Activated CD8-positive, alpha-beta memory T cell treated with anti-CD3 and anti-CD28 coated beads for 48 hours (primary cell): ENCODE data around the gene ETS1.

Experiments
- DNase-seq, 3 experiments: peaks; one replicate each; pipeline ENCODE4 v3.0.0-alpha.2; 2020; ENCODE audit warnings: low read depth in 2 of 3, low spot score in 2 of 3

The ETS1 gene

DNA sequence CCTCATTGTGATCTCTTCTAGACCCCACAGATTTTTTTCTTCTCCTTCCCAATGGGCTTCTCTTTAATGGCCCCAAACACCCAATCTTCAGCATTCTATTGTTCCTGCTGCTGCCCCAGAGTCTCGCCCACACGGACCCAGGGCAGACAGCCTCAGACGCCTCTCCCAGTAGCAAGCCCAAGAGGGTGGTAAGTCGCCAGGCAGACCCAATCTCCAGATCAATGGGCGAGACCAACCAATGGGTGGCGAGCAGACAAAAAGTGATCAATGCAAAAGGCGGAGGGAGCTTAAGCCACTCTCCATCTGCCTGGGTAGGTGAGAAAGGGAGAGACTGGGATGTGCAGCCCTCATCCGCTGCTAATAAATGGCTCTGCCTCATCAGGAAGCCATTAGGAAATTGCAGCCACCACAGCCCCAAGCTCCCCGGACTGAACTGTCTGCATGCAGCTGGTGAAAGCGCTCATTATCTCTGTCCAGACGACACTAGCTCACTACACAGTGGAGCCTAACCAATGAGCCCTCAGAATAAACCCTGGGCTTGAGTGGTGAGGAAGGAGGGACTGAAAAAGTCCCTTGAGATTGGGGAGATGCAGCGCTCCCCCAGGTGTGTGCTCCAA is 81.8 kb downstream of the ETS1 start:
- DNase-seq: no peak

DNA sequence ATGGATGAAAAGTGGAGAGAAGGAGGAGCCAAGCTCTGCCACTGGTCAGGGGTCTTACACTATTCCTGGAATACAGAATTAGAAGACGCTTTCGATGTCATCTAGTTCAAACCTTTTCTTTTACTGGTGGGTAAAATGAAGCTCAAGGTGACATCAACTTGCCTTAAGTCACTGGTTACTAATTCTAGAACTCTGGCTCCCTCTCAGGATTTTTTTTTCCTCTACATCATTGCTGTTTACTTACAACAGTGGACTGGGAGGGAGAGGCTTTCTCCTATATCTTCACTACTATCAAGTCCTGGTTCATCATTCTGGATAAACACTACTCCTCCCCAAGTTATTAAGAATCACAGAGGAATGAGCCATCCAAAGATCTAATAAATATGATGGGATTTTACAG is 82.9 kb downstream of the ETS1 start:
- no peak for DNase-seq

DNA sequence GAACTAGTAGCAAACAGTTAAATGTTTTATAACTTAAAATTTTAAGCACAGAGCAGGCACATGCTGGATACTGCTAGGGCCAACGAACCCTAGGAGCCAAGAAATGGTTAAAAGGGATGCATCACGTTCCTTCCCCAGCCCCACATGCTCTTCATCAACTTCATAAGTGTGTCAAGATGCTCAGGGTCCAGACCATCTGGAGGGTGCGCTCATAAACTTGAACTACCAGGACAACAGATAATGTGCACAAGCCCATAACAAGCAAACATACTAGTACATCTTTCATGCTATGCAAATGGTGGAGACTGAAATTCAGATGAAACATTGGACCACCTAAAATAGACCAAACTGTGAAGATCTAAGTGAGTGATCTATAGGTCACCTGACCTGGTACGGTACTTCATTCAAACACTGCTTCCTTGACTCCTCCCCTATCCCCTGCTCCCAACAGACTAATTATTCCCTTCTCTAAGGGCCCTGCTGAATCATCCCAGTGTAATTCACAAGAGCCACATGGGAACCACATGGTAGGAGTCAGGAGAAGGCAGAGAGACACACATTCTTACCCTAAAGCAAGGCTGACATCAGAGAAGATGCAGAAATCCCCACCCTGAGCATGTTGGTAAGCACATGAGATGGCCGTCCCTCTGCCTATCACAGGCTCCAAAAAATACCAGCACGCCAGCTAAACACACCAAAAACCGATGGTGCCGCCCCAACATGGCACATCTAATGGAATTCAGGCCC is 83.9 kb downstream of the ETS1 start:
- DNase-seq: no peak

DNA sequence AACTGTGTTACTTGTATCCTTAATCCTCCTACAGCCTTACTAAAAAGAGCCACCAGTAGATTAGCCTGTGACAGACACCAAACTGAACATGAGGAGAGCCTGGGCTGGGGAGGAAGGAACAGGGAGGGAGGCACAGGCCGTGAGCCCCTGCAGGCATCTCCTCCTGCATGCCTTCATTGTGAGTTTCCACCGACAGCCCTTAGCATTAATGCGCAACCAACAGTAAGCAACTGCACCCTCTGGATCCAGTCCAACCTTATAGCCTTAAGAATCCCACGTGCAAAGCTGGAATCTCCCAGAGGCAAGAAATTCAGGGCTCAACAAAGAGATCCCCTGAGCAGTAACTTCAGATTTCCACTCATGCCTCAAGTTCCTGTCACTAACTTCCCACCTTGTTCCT is 84.6 kb downstream of the ETS1 start:
- no peak for DNase-seq

DNA sequence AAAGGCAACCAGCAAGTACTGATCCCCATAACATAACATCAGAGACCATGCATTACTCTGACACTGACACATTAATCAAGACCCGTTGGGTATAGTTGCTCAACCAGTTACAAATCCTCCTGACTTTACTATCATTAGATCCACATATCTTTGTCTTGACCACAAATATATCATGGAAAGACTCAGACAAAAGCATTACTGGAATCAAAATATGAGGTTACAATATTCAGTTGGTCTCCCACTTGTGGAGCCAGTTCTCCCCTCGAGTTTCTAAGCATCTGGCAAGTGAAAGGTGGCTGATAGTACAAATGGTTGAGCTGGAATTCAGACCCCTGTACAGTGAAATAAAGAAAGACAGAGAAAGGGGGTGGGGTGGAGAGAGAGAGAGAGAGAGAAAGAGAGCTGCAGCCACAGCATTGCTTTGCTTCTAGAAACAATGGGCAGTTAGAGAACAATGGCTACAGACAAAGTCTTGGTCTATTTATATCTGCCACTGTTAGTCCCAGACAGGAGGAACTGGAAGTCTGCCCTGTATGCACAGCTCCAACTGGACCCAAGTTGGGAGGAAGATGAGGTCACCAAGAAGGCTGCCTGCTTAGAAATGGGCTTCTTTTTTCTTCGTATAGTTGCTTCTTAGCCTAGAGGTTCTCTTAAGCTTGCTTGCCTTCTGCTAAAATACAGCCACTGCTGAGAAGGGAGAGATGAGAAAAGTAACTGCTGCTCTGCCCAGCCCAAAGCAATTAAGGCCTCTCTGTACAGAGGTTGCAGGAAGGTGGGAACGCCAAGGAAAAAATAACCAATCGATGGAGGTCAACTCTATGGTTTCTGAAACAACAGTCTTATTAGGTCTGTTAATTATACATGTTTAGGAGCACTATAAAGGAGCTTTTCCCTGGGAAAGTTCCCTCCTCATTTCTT is 85.5 kb downstream of the ETS1 start:
- DNase-seq: no peak

DNA sequence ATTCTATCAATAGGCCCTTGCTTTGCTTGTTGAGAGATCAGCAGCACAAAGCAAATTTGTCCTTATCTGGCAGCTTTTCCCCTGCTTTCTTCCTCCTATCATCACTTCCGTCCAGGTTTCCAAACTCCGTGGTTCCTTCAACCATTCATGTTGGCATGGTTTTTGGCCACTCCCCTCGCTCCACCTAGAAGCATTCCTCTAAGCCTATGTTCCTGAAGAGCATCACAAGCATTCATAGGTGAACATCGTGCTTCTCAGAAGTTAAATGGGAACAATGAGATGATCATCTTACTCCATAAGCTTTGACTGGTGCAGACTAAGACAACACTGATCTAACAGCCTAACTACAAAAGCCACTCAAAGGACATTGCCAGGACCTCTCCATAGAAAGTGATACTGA is 86.3 kb downstream of the ETS1 start:
- DNase-seq: no peak

DNA sequence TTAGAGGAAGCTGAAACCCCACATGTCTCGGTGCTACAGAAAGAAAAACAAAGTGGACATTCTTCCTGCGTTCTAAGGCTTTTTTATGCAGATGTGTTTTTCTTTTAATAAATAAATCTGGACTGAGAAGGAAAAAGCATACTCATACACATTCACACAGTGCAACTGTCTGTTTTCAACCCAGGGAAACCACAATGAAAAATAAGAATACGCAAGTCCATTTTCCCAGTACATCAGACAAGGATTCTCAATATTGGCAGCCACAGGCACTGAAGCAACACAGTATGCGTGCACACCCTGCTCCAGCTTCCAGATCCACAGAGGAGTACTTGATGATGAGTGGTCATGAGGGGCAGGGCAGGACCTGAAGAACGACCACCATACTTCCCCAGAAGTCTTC is 86.9 kb downstream of the ETS1 start:
- no peak for DNase-seq

DNA sequence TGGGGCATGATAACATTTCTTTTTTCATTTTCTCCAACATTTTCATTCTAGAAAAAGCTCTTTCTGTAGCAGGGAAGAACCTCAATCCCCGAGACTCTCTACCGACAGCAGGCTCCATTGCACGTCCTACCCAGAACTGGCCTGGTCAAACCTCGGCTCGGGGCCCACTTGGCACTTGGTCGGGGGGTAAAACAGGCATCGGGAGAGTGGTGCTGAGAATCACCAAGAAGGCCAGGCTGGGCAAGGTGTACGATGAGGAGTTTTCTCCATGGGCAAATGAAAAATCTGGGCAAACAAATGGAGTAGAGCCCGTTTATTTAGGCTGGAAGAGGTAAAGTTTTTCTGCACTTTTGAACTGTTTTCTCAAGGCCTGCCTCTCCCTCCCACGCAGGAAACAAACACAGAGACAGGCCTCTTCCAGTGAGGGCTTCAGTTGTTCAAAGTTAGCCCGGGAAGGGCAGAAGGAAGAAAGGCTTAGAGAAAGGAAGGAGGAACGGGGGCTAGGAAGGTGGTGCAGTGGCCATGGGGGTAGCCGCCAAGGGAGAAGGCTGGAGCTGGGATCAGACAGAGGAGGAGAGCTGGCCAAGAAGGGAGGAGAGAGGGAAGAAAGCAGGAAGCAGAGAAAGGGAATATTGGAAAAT is 87.6 kb downstream of the ETS1 start:
- DNase-seq: no peak

DNA sequence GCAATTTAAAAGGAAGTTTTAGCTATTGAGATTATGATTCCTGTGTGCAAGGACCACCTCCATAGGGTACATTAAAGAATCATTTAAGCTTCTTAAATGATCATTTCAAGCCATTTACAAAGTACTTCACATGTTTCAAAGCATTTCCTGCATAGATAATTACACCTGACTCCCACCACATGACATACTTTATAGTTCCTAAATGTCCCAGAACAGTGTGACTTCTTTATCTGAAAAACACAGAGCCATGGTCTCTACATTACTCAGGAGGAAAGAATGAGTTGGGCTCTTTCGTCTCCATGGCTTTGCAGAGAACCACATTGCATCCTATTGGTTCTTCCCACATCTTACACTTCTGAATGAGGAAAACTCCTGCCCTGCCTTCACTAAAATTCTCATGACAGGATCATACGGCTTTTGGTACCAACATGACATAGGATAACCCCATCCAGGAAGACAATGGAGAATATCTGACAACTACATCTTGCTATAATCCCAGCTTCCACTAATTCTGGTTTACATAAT is 88.6 kb downstream of the ETS1 start:
- no peak for DNase-seq

DNA sequence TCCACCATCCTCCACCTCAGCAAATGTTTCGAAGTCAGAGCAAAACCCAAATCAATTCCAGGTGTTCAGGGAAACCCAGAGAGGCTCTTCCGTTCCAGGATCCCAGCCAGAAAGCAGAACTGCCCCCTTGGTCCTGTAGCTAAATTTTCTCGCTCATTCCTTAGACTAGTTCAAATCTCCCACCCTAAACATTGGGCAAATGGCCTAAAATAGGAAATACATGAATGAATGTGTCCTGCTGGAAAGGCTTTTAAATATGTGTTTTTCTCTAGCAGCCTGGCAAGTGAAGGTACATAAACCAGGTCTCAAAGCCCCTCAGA is 89.6 kb downstream of the ETS1 start:
- DNase-seq: no peak

DNA sequence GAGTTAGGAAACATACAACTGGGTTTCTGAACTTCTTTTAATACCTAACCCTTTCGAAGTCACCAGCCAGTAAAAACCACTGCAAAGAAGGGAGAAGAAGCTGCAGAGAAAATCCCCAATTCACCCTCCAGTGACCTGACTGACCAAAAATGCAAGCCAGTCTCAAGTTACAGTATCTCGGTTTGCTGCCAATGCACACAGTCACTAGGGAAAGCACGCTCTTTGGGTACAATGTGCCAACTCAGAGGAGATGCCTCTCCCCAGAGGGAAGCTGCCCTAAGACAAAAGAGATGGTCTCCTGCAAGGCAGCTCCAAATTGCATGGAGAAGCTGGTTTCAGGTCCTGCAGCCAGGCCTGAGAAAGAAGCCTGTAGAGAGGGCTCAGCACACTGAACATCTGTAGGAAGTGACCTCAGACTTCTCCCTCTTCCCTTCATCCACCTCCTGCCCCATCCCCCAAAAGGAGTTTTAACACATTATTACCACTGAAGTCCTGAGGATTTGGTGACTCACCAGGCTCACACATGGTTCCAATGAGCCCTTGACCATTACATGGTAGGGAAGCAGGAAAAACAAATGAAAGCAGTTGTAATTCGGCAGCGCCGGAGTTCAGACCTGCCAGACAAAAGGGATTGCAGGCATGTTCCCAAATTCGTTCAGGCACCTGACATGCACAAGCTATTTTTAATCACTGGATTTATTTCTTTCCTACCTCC is 90.1 kb downstream of the ETS1 start:
- DNase-seq: no peak

DNA sequence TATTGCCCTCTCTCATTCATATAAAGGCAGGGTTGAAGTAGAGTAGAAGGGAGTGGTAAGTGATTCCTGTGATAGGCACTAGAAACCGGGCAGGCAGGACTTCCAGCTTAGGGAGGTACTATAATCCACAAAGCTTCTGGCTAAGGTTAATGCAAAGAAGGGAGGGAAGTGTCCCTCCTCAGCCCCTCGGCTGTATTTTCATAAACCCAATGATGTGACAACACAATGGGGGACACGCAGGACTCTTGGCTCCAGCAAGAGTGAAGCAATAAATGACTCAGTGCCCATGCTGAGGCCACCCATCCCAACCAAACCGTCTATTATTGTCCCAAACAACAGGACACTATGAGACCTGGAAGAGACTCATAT is 90.7 kb downstream of the ETS1 start:
- no peak for DNase-seq

DNA sequence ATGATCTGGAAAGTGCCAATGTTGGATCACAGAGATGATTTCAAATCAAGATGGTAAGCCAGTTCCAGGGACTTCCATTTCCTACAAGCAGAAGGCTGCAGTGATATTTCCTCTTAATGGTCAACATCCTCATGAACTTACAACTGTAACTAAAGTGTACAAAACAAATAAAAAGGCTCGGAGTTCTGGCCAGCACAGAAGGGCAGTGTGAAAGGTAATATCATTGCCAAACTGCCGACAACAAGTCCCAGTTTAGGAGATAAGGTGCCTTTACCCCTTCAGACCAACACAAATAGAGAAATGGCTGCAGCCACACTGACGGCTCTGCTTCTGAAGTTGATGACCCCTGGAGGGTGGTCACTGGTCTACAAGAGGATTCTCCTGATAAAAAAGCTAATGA is 91.1 kb downstream of the ETS1 start:
- no peak for DNase-seq

DNA sequence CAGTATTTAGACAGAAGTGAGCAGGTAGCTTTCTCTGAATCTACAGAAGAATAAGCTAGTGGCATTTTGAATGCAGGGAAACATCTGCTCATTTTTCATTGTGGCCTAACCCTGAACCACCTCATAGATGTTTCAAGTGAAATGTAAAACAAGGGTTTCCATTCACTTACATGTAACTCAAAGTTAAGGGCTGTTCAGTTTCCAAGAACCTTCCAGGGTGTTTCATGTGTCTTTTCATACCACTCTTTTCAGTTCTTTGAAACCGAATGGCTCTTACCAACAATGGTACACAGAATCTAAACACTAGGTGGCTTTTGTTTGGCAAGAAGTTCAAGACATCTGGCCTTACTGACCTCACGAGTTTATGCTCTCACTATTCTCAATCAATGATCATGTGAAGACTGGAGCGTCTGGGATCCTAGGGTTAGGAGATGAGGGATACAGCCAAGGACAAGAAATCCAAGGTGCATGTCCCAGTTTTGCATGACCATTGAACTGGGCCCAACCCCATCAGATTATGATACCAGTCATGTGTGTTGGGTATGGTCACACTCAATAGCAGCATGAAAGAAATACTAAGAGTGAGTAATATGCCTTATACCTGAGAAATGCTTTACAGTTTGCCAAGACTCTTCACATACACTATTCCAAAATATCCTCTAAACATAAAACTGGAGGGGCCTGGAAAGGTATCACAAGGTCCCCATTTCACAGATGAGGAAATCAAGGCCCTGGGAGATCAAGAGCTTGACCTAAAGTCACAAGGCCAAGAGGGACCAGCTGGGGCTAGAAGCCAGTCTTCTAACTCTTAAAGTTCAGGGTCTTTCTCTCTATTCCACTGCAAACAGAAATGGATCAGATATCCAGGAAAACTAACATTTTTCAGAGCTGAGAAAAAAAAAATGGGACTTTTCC is 92.7 kb downstream of the ETS1 start:
- no peak for DNase-seq

DNA sequence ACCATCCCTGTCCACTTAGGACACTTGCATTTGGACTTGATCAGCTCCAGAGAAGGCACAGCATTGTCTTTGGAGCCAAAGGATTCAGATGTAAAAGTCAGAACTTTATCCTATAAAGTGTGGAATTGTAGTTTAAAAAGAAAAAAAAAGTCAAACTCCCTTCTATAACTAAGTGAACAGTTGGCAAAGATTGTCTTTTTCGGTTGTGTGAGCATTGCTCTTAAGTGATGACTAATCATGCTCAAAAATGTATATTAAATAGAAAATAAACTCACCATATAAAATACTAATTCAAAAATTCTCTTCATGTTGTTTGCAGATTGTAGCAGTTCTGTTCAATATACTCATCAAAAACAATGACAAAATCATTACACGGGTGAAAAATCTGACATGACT is 93.8 kb downstream of the ETS1 start:
- DNase-seq: no peak

DNA sequence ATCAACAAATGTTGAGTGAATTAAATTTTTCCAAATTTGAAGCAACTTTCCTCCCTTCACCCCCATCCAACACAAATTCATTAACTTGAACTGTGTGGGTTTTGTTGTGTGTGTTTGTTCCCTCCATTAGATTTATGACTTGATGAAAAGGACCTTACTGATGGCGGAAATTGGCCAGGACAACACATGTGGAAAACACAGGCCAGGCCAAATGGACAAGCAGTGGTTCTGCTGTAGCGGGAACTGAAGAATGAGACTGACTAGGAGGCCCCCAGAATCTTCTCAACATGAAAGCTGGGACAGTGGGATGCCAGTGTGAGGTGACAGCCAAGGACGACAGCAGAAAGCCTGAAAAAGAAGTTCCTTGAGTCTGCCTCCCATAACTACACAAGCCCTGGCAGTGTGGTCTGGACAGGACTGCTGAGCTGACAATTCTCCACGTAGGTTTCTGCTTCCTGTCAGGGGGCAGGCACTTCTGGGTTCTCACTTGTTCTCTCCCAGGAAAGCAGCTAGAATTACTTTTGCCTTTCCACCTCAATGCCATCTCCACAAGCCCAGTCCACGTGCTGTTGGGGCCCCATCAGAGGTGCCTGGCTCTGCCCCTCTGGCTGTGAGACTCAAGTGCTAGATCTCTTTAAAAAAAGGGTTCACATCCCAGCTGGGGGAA is 94.3 kb downstream of the ETS1 start:
- DNase-seq: no peak

DNA sequence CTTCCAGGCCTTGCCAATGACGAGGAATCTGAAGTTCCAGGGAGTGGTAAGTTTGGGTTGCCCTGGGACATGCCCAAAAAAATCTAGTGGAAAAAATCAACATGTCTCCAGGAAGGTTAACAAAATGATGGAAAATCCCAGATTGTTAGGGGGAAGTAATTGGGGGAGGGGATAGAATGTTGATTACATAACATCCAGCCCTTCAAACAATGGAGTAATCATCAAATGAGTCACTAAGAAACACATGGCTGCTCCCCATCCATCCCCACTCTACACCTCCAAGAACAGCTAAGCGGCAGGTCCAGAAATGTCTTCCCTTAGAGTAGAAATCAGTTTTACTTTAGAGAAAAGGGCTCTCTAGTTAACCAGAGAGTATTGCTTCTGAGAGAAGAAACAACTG is 94.9 kb downstream of the ETS1 start:
- DNase-seq: no peak

DNA sequence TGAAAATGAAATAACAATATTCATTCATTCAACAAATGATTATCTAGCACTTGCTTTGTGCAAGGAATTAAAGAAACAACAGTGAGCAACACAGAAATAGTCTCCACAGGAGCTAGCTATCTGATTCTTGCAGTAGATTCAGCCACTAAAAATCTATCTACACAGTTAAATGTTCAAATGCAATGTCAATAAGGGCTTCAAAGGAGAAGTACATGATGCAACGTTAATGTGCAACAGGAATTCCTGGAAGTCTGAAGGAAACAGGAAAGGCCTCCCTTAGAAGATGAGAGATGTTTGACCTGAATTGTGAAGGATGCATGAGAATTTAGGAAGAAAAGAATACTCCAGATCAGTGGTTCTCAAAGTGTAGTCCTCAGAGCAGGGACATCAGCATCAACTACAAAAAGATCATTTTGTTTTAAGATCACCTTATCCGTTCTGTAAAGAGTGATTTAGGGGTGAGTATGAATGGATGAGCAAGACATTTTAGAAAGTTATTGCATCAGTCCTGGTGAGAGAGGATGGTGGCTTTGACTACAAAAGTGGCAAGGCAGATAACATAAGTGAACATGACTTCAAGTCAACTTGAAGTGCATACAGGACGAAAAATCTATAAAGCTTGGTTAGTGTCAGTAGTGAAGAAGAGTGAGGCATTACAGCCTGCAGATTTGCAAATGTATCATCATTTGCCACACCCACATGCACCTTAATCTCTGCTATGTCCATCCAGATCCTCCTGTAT is 96.0 kb downstream of the ETS1 start:
- DNase-seq: no peak

DNA sequence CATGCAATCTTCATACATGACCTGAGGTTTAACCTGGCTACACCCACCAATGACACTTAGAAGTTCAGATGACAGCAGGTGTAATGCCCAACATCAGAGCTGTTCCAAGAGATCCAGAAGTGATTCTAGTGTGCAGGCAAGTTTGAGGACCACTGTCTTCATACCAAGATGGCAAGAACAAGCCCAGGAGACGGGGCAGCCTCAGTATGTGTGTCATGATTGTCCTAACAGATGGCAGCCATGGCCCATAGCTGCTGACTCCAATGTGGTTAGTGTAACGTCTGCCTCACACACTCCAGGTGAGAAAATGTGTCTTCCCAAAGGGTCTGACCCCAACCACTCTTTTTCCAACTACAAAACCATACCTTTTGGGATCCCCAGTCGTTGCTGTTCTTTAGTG is 97.3 kb downstream of the ETS1 start:
- no peak for DNase-seq
